GM23338 (cell line): ENCODE results near the gene KCTD19. TPM values are rescaled to one million over a fixed set of nuclear protein-coding genes. Genes with fewer than 3 reads are reported as not detected.

Source experiments
- ATAC-seq: fragments of 200-7000 bp; cut with Tn5 transposase; 3 replicates; pipeline ENCODE4 v1.9.1; 2020
- DNase-seq: peaks from one replicate; pipeline ENCODE4 v3.0.0-alpha.2; 2015; ENCODE audit warnings: low spot score
- H2AFZ ChIP-seq: fragments of 200-600 bp; sonication (generic); 2 replicates; pipeline ENCODE4 v1.8.0; 2016; ENCODE audit warnings: antibody characterized with exemption, mild to moderate bottlenecking, moderate library complexity
- H3F3A ChIP-seq: fragments of 200-600 bp; sonication (generic); replicated peaks from 2 replicates; pipeline ENCODE4 v1.8.0; 2017; ENCODE audit warnings: antibody characterized with exemption, mixed run types, low read depth
- H3K27ac ChIP-seq: fragments of 200-600 bp; sonication (generic); 2 replicates; pipeline ENCODE4 v1.6.1; 2016; ENCODE audit warnings: low read depth
- H3K27me3 ChIP-seq: fragments of 200-600 bp; sonication (generic); 2 replicates; pipeline ENCODE4 v1.8.0; 2016; ENCODE audit warnings: mild to moderate bottlenecking, mixed run types, moderate library complexity; ENCODE audit not compliant: insufficient read depth
- H3K36me3 ChIP-seq: fragments of 200-600 bp; sonication (generic); 2 replicates; pipeline ENCODE4 v1.8.0; 2016; ENCODE audit warnings: mild to moderate bottlenecking; ENCODE audit not compliant: insufficient read depth
- H3K4me1 ChIP-seq: fragments of 200-600 bp; sonication (generic); 2 replicates; pipeline ENCODE4 v1.8.0; 2016; ENCODE audit warnings: mild to moderate bottlenecking, moderate library complexity; ENCODE audit not compliant: insufficient read depth
- H3K4me2 ChIP-seq: fragments of 200-600 bp; sonication (generic); 2 replicates; pipeline ENCODE4 v1.7.1; 2017; ENCODE audit warnings: mixed run types
- H3K4me3 ChIP-seq: fragments of 200-600 bp; sonication (generic); 2 replicates; pipeline ENCODE4 v1.6.1; 2016; ENCODE audit warnings: mixed run types
- H3K79me2 ChIP-seq: fragments of 200-600 bp; sonication (generic); replicated peaks from 2 replicates; pipeline ENCODE4 v1.8.0; 2017; ENCODE audit warnings: mild to moderate bottlenecking; ENCODE audit not compliant: insufficient read depth
- H3K9me2 ChIP-seq: fragments of 200-600 bp; sonication (generic); 2 replicates; pipeline ENCODE4 v1.8.0; 2017; ENCODE audit not compliant: insufficient read depth
- H4K20me1 ChIP-seq: fragments of 200-600 bp; sonication (generic); replicated peaks from 2 replicates; pipeline ENCODE4 v1.8.0; 2017; ENCODE audit warnings: mild to moderate bottlenecking; ENCODE audit not compliant: insufficient read depth
- H3K27ac Mint-ChIP-seq: 2 replicates; pipeline ENCODE4 v1.8.0; 2020; ENCODE audit warnings: inconsistent platforms, mild to moderate bottlenecking, moderate library complexity, mixed read lengths
- H3K27me3 Mint-ChIP-seq: 3 replicates; pipeline ENCODE4 v1.8.0; 2022; ENCODE audit warnings: low read depth, mild to moderate bottlenecking, moderate library complexity, mixed read lengths, inconsistent platforms; ENCODE audit not compliant: insufficient read depth, poor library complexity
- H3K36me3 Mint-ChIP-seq: 3 replicates; pipeline ENCODE4 v1.8.0; 2021; ENCODE audit warnings: low read depth, mild to moderate bottlenecking, inconsistent platforms, moderate library complexity, mixed read lengths
- H3K4me1 Mint-ChIP-seq: 3 replicates; pipeline ENCODE4 v1.8.0; 2020; ENCODE audit warnings: mild to moderate bottlenecking, inconsistent platforms, mixed read lengths
- H3K4me3 Mint-ChIP-seq: 3 replicates; pipeline ENCODE4 v1.8.0; 2021; ENCODE audit warnings: moderate library complexity, mild to moderate bottlenecking, inconsistent platforms, mixed read lengths
- H3K9me3 Mint-ChIP-seq: 3 replicates; pipeline ENCODE4 v1.8.0; 2020; ENCODE audit warnings: moderate library complexity, mild to moderate bottlenecking, inconsistent platforms, mixed read lengths
- CREB1 ChIP-seq: fragments of 250-450 bp; sonication (Bioruptor Pico); IDR thresholded peaks from 2 replicates; pipeline ENCODE4 v1.5.0; 2020; ENCODE audit warnings: low read depth, mild to moderate bottlenecking, moderate library complexity
- ETS1 ChIP-seq: IDR thresholded peaks from 2 replicates; pipeline ENCODE4 v1.6.1; 2016; ENCODE audit warnings: antibody characterized with exemption
- EZH2 ChIP-seq: fragments of 200-600 bp; sonication (generic); IDR thresholded peaks from one replicate; pipeline ENCODE4 v1.8.0; 2017; ENCODE audit warnings: antibody characterized with exemption, mild to moderate bottlenecking, low read depth; ENCODE audit not compliant: unreplicated experiment
- ZNF331 ChIP-seq: fragments of 250-450 bp; sonication (Bioruptor Pico); IDR thresholded peaks from 2 replicates; pipeline ENCODE4 v1.5.0; 2020; ENCODE audit warnings: low read depth, mild to moderate bottlenecking, moderate library complexity
- polyA plus RNA-seq: library from polyadenylated mRNA; unstranded; fragments of >200 nt; fragmentation: Nextera tagmentation; extraction: Ambion mirVana; gene quantifications from 2 replicates; pipeline ENCODE4 v1.2.1, GENCODE V29; 2016
- total RNA-seq: library from RNA; depleted of rRNA; stranded (reverse); fragments of >200 nt; shearing (Covaris generic); gene quantifications from 2 replicates; pipeline ENCODE4 v1.2.3, GENCODE V29; 2014
- TF ChIP-seq, protein P1 (sequence below), 2 experiments: fragments of 200-600 bp in 1 of 2; sonication (generic) in 1 of 2; conservative IDR thresholded peaks; 2 replicates each; pipeline versions ENCODE4 v1.5.1 to v1.6.1; 2016 to 2017; ENCODE audit warnings: antibody characterized with exemption in 2 of 2, low read depth in 2 of 2, mild to moderate bottlenecking in 2 of 2, moderate library complexity in 1 of 2

KCTD19 gene
- total and polyA plus RNA-seq, 2 experiments from 2014 or later: 0.31 to 0.65 TPM

- peak; percentile 21 for DNase-seq
- H3K27ac Mint-ChIP-seq: no peak overlapping the region
- H3K4me1 ChIP-seq: no peaks in the 10 kb centered on the region
- no peaks in the 10 kb centered on the region for H3K36me3 ChIP-seq
- H3K27me3 ChIP-seq: no peaks in the 10 kb centered on the region
- no peaks in the 10 kb centered on the region for H3K9me2 ChIP-seq
- H3K36me3 Mint-ChIP-seq: peaks cover 4% of the 10 kb centered on the region; the same call in 2 of the 3 replicates
- no peak for ATAC-seq
- no peaks in the 10 kb centered on the region for H4K20me1 ChIP-seq
- H2AFZ ChIP-seq: no peak overlapping the region
- H3K79me2 ChIP-seq: no peaks in the 10 kb centered on the region
- no peak overlapping the region for H3K4me3 ChIP-seq
- peaks cover 14% of the 10 kb centered on the region for H3K9me3 Mint-ChIP-seq
- no peak overlapping the region for H3K27ac ChIP-seq
- no peak overlapping the region for H3K4me3 Mint-ChIP-seq
- H3K4me2 ChIP-seq: no peak overlapping the region
- no peaks in the 10 kb centered on the region for H3K4me1 Mint-ChIP-seq
- peaks cover 7% of the 10 kb centered on the region for H3K27me3 Mint-ChIP-seq
- TF ChIP-seq ETS1 (no peak), CREB1 (CRISPR knock-in tag) (no peak)
- TF ChIP-seq, protein P1, sequence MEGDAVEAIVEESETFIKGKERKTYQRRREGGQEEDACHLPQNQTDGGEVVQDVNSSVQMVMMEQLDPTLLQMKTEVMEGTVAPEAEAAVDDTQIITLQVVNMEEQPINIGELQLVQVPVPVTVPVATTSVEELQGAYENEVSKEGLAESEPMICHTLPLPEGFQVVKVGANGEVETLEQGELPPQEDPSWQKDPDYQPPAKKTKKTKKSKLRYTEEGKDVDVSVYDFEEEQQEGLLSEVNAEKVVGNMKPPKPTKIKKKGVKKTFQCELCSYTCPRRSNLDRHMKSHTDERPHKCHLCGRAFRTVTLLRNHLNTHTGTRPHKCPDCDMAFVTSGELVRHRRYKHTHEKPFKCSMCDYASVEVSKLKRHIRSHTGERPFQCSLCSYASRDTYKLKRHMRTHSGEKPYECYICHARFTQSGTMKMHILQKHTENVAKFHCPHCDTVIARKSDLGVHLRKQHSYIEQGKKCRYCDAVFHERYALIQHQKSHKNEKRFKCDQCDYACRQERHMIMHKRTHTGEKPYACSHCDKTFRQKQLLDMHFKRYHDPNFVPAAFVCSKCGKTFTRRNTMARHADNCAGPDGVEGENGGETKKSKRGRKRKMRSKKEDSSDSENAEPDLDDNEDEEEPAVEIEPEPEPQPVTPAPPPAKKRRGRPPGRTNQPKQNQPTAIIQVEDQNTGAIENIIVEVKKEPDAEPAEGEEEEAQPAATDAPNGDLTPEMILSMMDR (conservative IDR thresholded peaks at IDR 0.05; ENCODE audit: low read depth in 2 of 2): peak; percentile 27 to 53; a peak in 3 of 4 replicates
- no peaks in the 10 kb centered on the region for H3F3A ChIP-seq
Measured at GRCh38 chr16:67339453-67339852, 12.9 kb upstream of the KCTD19 start.

GRCh38 chr16:67336648-67337047, 10.1 kb upstream of the KCTD19 start:
- no peak overlapping the region for H2AFZ ChIP-seq
- no peaks in the 10 kb centered on the region for H3K9me2 ChIP-seq
- H3K27ac Mint-ChIP-seq: no peak overlapping the region
- H3K4me3 Mint-ChIP-seq: no peak overlapping the region
- peaks cover 17% of the 10 kb centered on the region for H3K9me3 Mint-ChIP-seq
- TF ChIP-seq, protein P1 (conservative IDR thresholded peaks at IDR 0.05; ENCODE audit: low read depth in 2 of 2): no peak
- no peaks in the 10 kb centered on the region for H3K27me3 ChIP-seq
- peaks cover 7% of the 10 kb centered on the region for H3K27me3 Mint-ChIP-seq
- no peaks in the 10 kb centered on the region for H3K36me3 ChIP-seq
- DNase-seq (no peak), ATAC-seq (no peak)
- H4K20me1 ChIP-seq: no peaks in the 10 kb centered on the region
- H3F3A ChIP-seq: no peaks in the 10 kb centered on the region
- H3K4me1 ChIP-seq: no peaks in the 10 kb centered on the region
- no peak overlapping the region for H3K4me2 ChIP-seq
- H3K4me3 ChIP-seq: no peak overlapping the region
- H3K27ac ChIP-seq: no peak overlapping the region
- peaks cover 4% of the 10 kb centered on the region; the same call in 2 of the 3 replicates for H3K36me3 Mint-ChIP-seq
- H3K79me2 ChIP-seq: no peaks in the 10 kb centered on the region
- no peaks in the 10 kb centered on the region for H3K4me1 Mint-ChIP-seq

DNA sequence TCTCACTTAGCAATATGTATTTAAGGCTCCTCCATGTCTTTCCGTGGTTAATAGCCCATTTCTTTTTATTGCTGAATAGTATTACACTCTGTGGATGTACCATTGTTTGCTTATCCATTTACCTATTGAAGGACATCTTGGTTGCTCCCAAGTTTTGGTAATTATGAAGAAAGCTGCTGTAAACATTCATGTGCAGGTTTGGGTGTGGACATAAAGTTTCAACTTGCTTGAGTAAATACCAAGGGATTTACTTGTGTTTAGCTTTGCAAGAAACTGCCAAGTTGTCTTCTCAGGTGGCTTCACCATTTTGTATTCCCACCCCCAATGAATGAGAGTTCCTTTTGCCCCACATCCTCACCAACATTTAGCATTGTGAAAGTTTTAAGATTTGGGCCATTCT, 9.6 kb upstream of the KCTD19 start:
- Mint-ChIP-seq H3K9me3 (peaks cover 17% of the 10 kb centered on the region), H3K27ac (no peak overlapping the region), H3K36me3 (peaks cover 4% of the 10 kb centered on the region; the same call in 2 of the 3 replicates), H3K4me3 (no peak overlapping the region), H3K4me1 (no peaks in the 10 kb centered on the region), H3K27me3 (peaks cover 9% of the 10 kb centered on the region)
- H3F3A ChIP-seq: no peaks in the 10 kb centered on the region
- no peak overlapping the region for H3K4me3 ChIP-seq
- H3K9me2 ChIP-seq: no peaks in the 10 kb centered on the region
- no peaks in the 10 kb centered on the region for H3K36me3 ChIP-seq
- H3K79me2 ChIP-seq: no peaks in the 10 kb centered on the region
- no peaks in the 10 kb centered on the region for H3K4me1 ChIP-seq
- no peak for DNase-seq
- H3K4me2 ChIP-seq: no peak overlapping the region
- H3K27ac ChIP-seq: no peak overlapping the region
- no peak overlapping the region for H2AFZ ChIP-seq
- H4K20me1 ChIP-seq: no peaks in the 10 kb centered on the region
- ATAC-seq: no peak
- H3K27me3 ChIP-seq: no peaks in the 10 kb centered on the region
- TF ChIP-seq EZH2 (no peak), ZNF331 (no peak)
- TF ChIP-seq, protein P1 (conservative IDR thresholded peaks at IDR 0.05; ENCODE audit: low read depth in 2 of 2): no peak
